ENCODE data around the gene ABCA5.
"Not testable (repeated sequence)": the region's sequence is repeated elsewhere in the genome, so short reads cannot be mapped to it uniquely, and the experiment has no call there.

ABCA5 gene

DNA sequence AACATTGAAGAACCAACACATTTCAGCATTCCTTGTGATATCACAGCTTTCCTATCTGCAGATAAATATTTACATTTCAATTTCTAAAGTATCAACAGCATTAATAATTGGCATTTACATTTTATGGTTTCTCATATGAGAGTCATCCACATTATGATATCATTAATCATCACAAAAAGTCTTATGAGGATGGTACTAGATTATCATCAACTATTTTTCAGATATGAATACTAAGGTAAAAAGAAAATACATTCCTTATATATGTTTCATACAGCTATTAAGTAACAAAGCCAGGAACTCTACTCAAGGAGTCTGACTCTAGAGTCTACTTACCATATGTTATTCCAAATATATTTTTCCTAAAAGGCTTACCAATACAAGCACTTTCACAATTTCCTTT is 40.7 kb downstream of the ABCA5 start:
- TF ChIP-seq, protein P1, sequence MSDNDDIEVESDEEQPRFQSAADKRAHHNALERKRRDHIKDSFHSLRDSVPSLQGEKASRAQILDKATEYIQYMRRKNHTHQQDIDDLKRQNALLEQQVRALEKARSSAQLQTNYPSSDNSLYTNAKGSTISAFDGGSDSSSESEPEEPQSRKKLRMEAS (IDR thresholded peaks at IDR 0.05; ENCODE audit: low read depth, low read length) = no peak
- TF ChIP-seq, protein P2, sequence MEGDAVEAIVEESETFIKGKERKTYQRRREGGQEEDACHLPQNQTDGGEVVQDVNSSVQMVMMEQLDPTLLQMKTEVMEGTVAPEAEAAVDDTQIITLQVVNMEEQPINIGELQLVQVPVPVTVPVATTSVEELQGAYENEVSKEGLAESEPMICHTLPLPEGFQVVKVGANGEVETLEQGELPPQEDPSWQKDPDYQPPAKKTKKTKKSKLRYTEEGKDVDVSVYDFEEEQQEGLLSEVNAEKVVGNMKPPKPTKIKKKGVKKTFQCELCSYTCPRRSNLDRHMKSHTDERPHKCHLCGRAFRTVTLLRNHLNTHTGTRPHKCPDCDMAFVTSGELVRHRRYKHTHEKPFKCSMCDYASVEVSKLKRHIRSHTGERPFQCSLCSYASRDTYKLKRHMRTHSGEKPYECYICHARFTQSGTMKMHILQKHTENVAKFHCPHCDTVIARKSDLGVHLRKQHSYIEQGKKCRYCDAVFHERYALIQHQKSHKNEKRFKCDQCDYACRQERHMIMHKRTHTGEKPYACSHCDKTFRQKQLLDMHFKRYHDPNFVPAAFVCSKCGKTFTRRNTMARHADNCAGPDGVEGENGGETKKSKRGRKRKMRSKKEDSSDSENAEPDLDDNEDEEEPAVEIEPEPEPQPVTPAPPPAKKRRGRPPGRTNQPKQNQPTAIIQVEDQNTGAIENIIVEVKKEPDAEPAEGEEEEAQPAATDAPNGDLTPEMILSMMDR (IDR thresholded peaks at IDR 0.05; ENCODE audit: low read depth, low read length) = no peak
- no peak for TF ChIP-seq MYC (IDR thresholded peaks at IDR 0.05; ENCODE audit: low read depth, low read length)
- TF ChIP-seq POLR2A (IDR thresholded peaks at IDR 0.05; ENCODE audit: extremely low read depth, insufficient read length) = no peak
- no peak for DNase-seq (ENCODE audit: low read depth)
- H3K4me3 ChIP-seq (ENCODE audit: low read depth, low read length) = no peak overlapping the region

DNA sequence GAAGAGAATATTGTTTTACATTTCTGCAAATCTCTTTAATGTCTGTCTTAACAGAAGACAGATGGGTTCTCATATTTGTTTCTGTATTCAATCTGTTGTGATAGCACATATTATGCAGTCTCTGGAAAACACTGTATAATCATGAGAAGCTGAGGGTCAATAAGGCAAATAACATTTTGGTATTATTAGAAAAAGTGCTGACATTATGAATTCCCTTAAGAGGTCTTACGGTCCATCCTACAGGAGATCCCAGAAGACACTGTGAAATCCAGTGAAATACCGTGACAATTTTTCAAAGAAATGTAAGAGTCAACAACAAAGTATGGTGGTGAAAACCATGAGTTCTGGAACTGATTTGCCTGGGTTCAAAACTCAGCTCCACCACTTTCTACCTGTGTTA is 42.3 kb downstream of the ABCA5 start:
- DNase-seq (ENCODE audit: low read depth) = no peak
- H3K4me3 ChIP-seq (ENCODE audit: low read depth, low read length) = no peak overlapping the region
- TF ChIP-seq, protein P1 (IDR thresholded peaks at IDR 0.05; ENCODE audit: low read depth, low read length) = no peak
- TF ChIP-seq POLR2A (IDR thresholded peaks at IDR 0.05; ENCODE audit: extremely low read depth, insufficient read length) (no peak), MYC (IDR thresholded peaks at IDR 0.05; ENCODE audit: low read depth, low read length) (no peak)
- TF ChIP-seq, protein P2 (IDR thresholded peaks at IDR 0.05; ENCODE audit: low read depth, low read length) = no peak

DNA sequence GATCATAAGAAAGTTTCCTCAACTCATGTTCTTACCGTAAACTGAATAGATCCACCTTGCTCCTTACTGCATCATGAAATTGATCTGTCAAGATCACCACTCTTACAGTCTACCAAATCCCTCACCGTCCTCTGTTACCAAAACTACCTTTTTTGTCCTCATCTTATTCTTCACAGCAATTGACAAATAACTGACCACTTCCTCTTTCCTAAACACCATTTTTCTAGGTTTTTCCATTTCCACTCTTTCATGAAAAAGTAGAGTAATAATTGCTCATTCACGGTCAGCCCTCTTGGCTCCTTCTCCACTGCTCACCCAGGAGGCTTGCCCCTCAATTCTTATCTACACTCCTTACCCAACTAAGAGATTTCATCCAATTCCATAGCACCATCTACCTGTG is 44.9 kb downstream of the ABCA5 start:
- DNase-seq (ENCODE audit: low read depth) = no peak
- TF ChIP-seq, protein P1 (IDR thresholded peaks at IDR 0.05; ENCODE audit: low read depth, low read length) = no peak
- TF ChIP-seq, protein P2 (IDR thresholded peaks at IDR 0.05; ENCODE audit: low read depth, low read length) = no peak
- TF ChIP-seq POLR2A (IDR thresholded peaks at IDR 0.05; ENCODE audit: extremely low read depth, insufficient read length) = no peak
- TF ChIP-seq MYC (IDR thresholded peaks at IDR 0.05; ENCODE audit: low read depth, low read length) = no peak
- no peak overlapping the region for H3K4me3 ChIP-seq (ENCODE audit: low read depth, low read length)

DNA sequence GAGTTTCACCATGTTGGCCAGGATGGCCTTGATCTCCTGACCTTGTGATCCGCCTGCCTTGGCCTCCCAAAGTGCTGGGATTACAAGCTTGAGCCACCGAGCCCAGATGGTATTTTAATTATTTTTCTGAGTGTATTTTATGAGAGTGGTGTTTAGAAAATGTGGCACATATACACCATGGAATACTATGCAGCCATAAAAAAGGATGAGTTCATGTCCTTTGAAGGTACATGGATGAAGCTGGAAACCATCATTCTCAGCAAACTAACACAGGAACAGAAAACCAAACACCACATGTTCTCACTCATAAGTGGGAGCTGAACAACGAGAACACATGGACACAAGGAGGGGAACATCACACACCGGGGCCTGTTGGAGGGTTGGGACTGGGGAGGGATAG is 50.7 kb downstream of the ABCA5 start:
- DNase-seq (ENCODE audit: low read depth) = not testable (repeated sequence)

DNA sequence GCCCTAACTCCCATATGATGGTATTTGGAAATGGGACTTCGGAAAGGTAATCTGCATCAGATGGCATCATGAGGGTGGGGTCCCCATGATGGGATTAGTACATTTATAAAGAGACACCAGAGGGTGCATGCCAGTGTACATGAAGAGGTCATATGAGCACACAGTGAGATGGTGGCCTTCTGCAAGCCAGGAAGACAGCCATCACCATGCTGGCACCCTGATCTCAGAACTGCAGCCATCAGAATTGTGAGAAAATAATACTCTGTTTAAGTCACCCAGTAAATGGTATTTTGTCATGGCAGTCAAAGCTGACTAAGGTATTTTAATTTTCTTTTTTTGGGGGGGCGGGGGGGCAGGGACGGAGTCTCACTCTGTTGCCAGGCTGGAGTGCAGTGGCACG is 51.2 kb downstream of the ABCA5 start:
- TF ChIP-seq MYC (IDR thresholded peaks at IDR 0.05; ENCODE audit: low read depth, low read length) = no peak
- no peak for TF ChIP-seq POLR2A (IDR thresholded peaks at IDR 0.05; ENCODE audit: extremely low read depth, insufficient read length)
- TF ChIP-seq, protein P2 (IDR thresholded peaks at IDR 0.05; ENCODE audit: low read depth, low read length) = no peak
- TF ChIP-seq, protein P1 (IDR thresholded peaks at IDR 0.05; ENCODE audit: low read depth, low read length) = no peak
- DNase-seq (ENCODE audit: low read depth) = no peak

More for the DNA sequence above, 50.7 kb downstream of the ABCA5 start:
- H3K4me3 ChIP-seq (ENCODE audit: low read depth, low read length) = not testable (repeated sequence)

DNA sequence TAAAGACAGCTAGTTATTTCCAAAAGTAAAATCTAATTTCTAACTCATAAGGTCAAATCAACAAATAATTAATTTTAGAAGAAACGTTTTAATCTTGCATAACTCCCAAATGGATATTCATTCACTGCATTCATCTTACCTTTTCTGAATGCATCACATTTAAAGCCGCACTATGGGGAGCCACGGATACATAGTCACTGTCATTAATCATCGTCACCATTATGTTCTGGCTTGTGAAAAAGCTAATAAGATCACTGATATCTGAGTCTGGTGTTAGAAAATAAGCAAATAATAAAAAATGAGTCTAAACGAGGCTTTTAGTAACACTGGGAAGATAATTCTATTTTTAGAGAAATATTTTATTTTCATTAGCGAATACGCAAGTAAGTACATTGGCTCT is 55.9 kb downstream of the ABCA5 start:
- DNase-seq (ENCODE audit: low read depth) = no peak
- no peak overlapping the region for H3K4me3 ChIP-seq (ENCODE audit: low read depth, low read length)
- TF ChIP-seq MYC (IDR thresholded peaks at IDR 0.05; ENCODE audit: low read depth, low read length) (no peak), POLR2A (IDR thresholded peaks at IDR 0.05; ENCODE audit: extremely low read depth, insufficient read length) (no peak)
- TF ChIP-seq, protein P2 (IDR thresholded peaks at IDR 0.05; ENCODE audit: low read depth, low read length) = no peak
- TF ChIP-seq, protein P1 (IDR thresholded peaks at IDR 0.05; ENCODE audit: low read depth, low read length) = no peak

More for the DNA sequence above, 51.2 kb downstream of the ABCA5 start:
- no peak overlapping the region for H3K4me3 ChIP-seq (ENCODE audit: low read depth, low read length)
